ENCODE results near the gene UGT1A10.

UGT1A10 gene

GRCh38 chr2:233758849-233759248 lies 122.6 kb downstream of the UGT1A10 start:
- no peak for TF ChIP-seq CTCF (IDR thresholded peaks at IDR 0.05; ENCODE audit: extremely low read depth, insufficient read depth, missing control alignments)
- DNase-seq (ENCODE audit: low spot score), result no peak
- in situ Hi-C loops (cut with MboI; ENCODE audit: low pct_unique_long_range_greater_than_20kb, low sequenced_read_pairs, unreplicated experiment), result no loop called here

- no peak for DNase-seq (ENCODE audit: low spot score)
- no peak for TF ChIP-seq CTCF (IDR thresholded peaks at IDR 0.05; ENCODE audit: extremely low read depth, insufficient read depth, missing control alignments)
- in situ Hi-C loops (cut with MboI; ENCODE audit: low pct_unique_long_range_greater_than_20kb, low sequenced_read_pairs, unreplicated experiment), result no loop called here
Measured at GRCh38 chr2:233760043-233760442, 123.8 kb downstream of the UGT1A10 start, which contains the start of gene UGT1A1. UGT1A1 (plus strand) TSS chr2:233760270; CDS start chr2:233760288, 18 bp downstream.

GRCh38 chr2:233761040-233761769 lies 125.0 kb downstream of the UGT1A10 start:
- in situ Hi-C loops (cut with MboI; ENCODE audit: low pct_unique_long_range_greater_than_20kb, low sequenced_read_pairs, unreplicated experiment), result no loop called here
- DNase-seq (ENCODE audit: low spot score), result no peak
- no peak for TF ChIP-seq CTCF (IDR thresholded peaks at IDR 0.05; ENCODE audit: extremely low read depth, insufficient read depth, missing control alignments)

- no peak for DNase-seq (ENCODE audit: low spot score)
- in situ Hi-C loops (cut with MboI; ENCODE audit: low pct_unique_long_range_greater_than_20kb, low sequenced_read_pairs, unreplicated experiment), result no loop called here
- TF ChIP-seq CTCF (IDR thresholded peaks at IDR 0.05; ENCODE audit: extremely low read depth, insufficient read depth, missing control alignments), result no peak
Measured at GRCh38 chr2:233764264-233764663, 128.0 kb downstream of the UGT1A10 start.

- in situ Hi-C loops (cut with MboI; ENCODE audit: low pct_unique_long_range_greater_than_20kb, low sequenced_read_pairs, unreplicated experiment), result no loop called here
- no peak for DNase-seq (ENCODE audit: low spot score)
- no peak for TF ChIP-seq CTCF (IDR thresholded peaks at IDR 0.05; ENCODE audit: extremely low read depth, insufficient read depth, missing control alignments)
Measured at GRCh38 chr2:233764761-233765160, 128.5 kb downstream of the UGT1A10 start.

GRCh38 chr2:233766416-233766815 lies 130.2 kb downstream of the UGT1A10 start:
- no peak for DNase-seq (ENCODE audit: low spot score)
- in situ Hi-C loops (cut with MboI; ENCODE audit: low pct_unique_long_range_greater_than_20kb, low sequenced_read_pairs, unreplicated experiment), result no loop called here
- TF ChIP-seq CTCF (IDR thresholded peaks at IDR 0.05; ENCODE audit: extremely low read depth, insufficient read depth, missing control alignments), result no peak

Data from GM13977 (cell line).